22Rv1 (cell line): ENCODE results near the gene JDP2.

ENCODE experiments used
- CTCF ChIP-seq: fragments of 450-650 bp; IDR thresholded peaks from 2 replicates; pipeline ENCODE4 v1.5.1; 2017; ENCODE audit warnings: mild to moderate bottlenecking
- ZFX ChIP-seq: fragments of 450-650 bp; IDR thresholded peaks from 2 replicates; pipeline ENCODE4 v1.6.1; 2017; ENCODE audit warnings: antibody characterized with exemption, borderline replicate concordance

GRCh38 chr14:75452900-75453816, 25.3 kb downstream of the JDP2 start:
- TF ChIP-seq CTCF = no peak
- TF ChIP-seq ZFX = no peak
